Measurements from ENCODE around the gene TREML2.

TREML2 gene

GRCh38 chr6:41228616-41229015, 27.7 kb upstream of the TREML2 start (continued):
- TF ChIP-seq PRDM4 (tag by site-specific recombination; IDR thresholded peaks at IDR 0.05) (no peak), ZNF211 (tag by site-specific recombination; IDR thresholded peaks at IDR 0.05; ENCODE audit: low read depth) (no peak), TSHZ1 (tag by site-specific recombination; IDR thresholded peaks at IDR 0.05; ENCODE audit: borderline replicate concordance) (no peak), ZNF704 (tag by site-specific recombination; IDR thresholded peaks at IDR 0.05) (no peak)

GRCh38 chr6:41228096-41228495, 27.1 kb upstream of the TREML2 start, which contains the start of gene TREML4:
Gene TREML4, plus strand, starts transcription at chr6:41228349. Its CDS starts 79 bp downstream, at chr6:41228428.
- Histone ChIP-seq H3K9me3 (ENCODE audit: control insufficient read depth, insufficient read depth, low read depth, low read length) (no peaks in the 10 kb centered on the region), H3K4me1 (ENCODE audit: control insufficient read depth, insufficient read depth, low read length) (peaks cover 5% of the 10 kb centered on the region; the same call in 1 of the 2 replicates), H3K4me3 (ENCODE audit: low read depth, low read length) (no peak within 1 kb of the TSS), H3K27ac (ENCODE audit: extremely low read depth, low read depth, low read length) (no peak within 1 kb of the TSS), H3K36me3 (ENCODE audit: control insufficient read depth in 2 of 2, insufficient read depth in 1 of 2, low read length in 2 of 2) (no peaks in the 10 kb centered on the region)
- POLR2A ChIA-PET: interaction anchor here (0.7 kb wide), 1 partner anchor 92 kb away, joined by 3 read pairs; no protein-coding TSS in a partner anchor
- CTCF ChIA-PET: interaction anchor here (0.9 to 1.7 kb wide), 10 partner anchors 17 to 136 kb away, joined by 3 to 7 read pairs (median 3); no protein-coding TSS in a partner anchor
- TF ChIP-seq ZNF366 (tag by site-specific recombination; conservative IDR thresholded peaks at IDR 0.05) (no peak), ZNF660 (tag by site-specific recombination; IDR thresholded peaks at IDR 0.05) (no peak), ZNF48 (tag by site-specific recombination; IDR thresholded peaks at IDR 0.05) (no peak), ZNF555 (tag by site-specific recombination; conservative IDR thresholded peaks at IDR 0.05) (no peak), ZNF175 (tag by site-specific recombination; IDR thresholded peaks at IDR 0.05) (no peak), BCL11B (tag by site-specific recombination; IDR thresholded peaks at IDR 0.05; ENCODE audit: low read depth) (no peak), ZSCAN16 (tag by site-specific recombination; IDR thresholded peaks at IDR 0.05) (no peak), HOXD13 (CRISPR knock-in tag; IDR thresholded peaks at IDR 0.05; ENCODE audit: borderline replicate concordance) (no peak), ZNF146 (tag by site-specific recombination; IDR thresholded peaks at IDR 0.05) (no peak), MEIS1 (CRISPR knock-in tag; IDR thresholded peaks at IDR 0.05; ENCODE audit: borderline replicate concordance) (no peak), ZNF707 (tag by site-specific recombination; IDR thresholded peaks at IDR 0.05) (no peak), ZNF121 (tag by site-specific recombination; IDR thresholded peaks at IDR 0.05) (no peak), ZBTB20 (tag by site-specific recombination; IDR thresholded peaks at IDR 0.05) (no peak), ZNF549 (tag by site-specific recombination; IDR thresholded peaks at IDR 0.05) (no peak), GFI1B (tag by site-specific recombination; IDR thresholded peaks at IDR 0.05) (no peak), ZNF560 (tag by site-specific recombination; IDR thresholded peaks at IDR 0.05; ENCODE audit: borderline replicate concordance) (no peak), ZNF138 (tag by site-specific recombination; IDR thresholded peaks at IDR 0.05; ENCODE audit: borderline replicate concordance) (no peak), ZXDB (tag by site-specific recombination; IDR thresholded peaks at IDR 0.05) (no peak), BCL11A (tag by site-specific recombination; IDR thresholded peaks at IDR 0.05; ENCODE audit: low read depth) (no peak), ZSCAN4 (tag by site-specific recombination; IDR thresholded peaks at IDR 0.05) (no peak)
